Right atrium auricular region (tissue), 2 donors: Measurements from ENCODE around the gene SIRT1. TPM values are rescaled to one million over a fixed set of nuclear protein-coding genes. Genes with fewer than 3 reads are reported as not detected.
A peak's percentile ranks its signal among the peaks of the same experiment; 100 is the strongest.
"Not testable (repeated sequence)": the region's sequence is repeated elsewhere in the genome, so short reads cannot be mapped to it uniquely, and the experiment has no call there.

Experiments used
- DNase-seq: peaks from one replicate; pipeline ENCODE4 v3.0.0-alpha.2; 2019; ENCODE audit warnings: low spot score
- H3K27ac ChIP-seq, 2 donors: fragments of 200-600 bp; sonication (generic); 1 replicate in 1 of 2; 2 replicates in 1 of 2; pipeline ENCODE4 v1.5.1; 2016 to 2019
- H3K27me3 ChIP-seq, 2 donors: fragments of 200-600 bp; sonication (generic); one replicate each; pipeline versions ENCODE4 v1.5.1 to v1.6.0; 2017 to 2019
- H3K36me3 ChIP-seq: fragments of 200-600 bp; sonication (generic); one replicate; pipeline ENCODE4 v1.5.1; 2016
- H3K4me1 ChIP-seq, 2 donors: fragments of 200-600 bp; sonication (generic); one replicate each; pipeline versions ENCODE4 v1.5.1 to v1.6.0; 2017 to 2019
- H3K4me3 ChIP-seq, 2 donors: fragments of 200-600 bp; sonication (generic); 1 replicate in 1 of 2; 2 replicates in 1 of 2; pipeline ENCODE4 v1.5.1; 2017 to 2019; ENCODE audit warnings: mild to moderate bottlenecking in 1 of 2, moderate library complexity in 1 of 2
- H3K9me3 ChIP-seq, 2 donors: fragments of 200-600 bp; sonication (generic); one replicate each; pipeline ENCODE4 v1.5.1; 2019
- total RNA-seq, 2 donors: library from RNA; depleted of rRNA; stranded (reverse); fragments of >200 nt; gene quantifications; one replicate each; pipeline ENCODE4 v1.1.0, GENCODE V29; 2016
- TF ChIP-seq, protein P1 (sequence below), 2 donors: fragments of 200-600 bp; sonication (generic); IDR thresholded peaks; one replicate each; pipeline ENCODE4 v1.5.1; 2019; ENCODE audit warnings: antibody characterized with exemption in 2 of 2

SIRT1 gene
- total RNA-seq, 2 donors from 2014 or later, result 10.4 to 12.1 TPM

DNA sequence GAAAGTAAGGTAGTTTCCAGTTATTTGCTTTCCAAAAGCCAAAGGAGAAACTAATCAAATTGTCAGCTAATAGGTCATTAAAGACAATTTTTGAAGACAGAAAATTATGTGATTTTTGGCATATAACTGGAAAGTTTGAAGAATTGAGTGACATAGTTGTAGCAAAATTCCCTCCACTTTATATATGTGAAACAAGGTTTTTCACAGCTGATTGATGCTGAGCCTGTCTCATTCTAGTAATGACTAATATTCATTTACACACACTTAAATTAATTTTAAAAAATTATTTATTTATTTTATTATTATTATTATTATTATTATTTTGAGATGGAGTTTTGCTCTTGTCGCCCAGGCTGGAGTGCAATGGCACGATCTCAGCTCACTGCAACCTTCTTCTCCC lies 16.3 kb upstream of the SIRT1 start:
- Histone ChIP-seq H3K4me1 (no peaks in the 10 kb centered on the region), H3K36me3 (no peaks in the 10 kb centered on the region), H3K27me3 (no peaks in the 10 kb centered on the region), H3K9me3 (no peaks in the 10 kb centered on the region), H3K4me3 (no peak overlapping the region), H3K27ac (no peak overlapping the region)
- no peak for DNase-seq
- TF ChIP-seq, protein P1, sequence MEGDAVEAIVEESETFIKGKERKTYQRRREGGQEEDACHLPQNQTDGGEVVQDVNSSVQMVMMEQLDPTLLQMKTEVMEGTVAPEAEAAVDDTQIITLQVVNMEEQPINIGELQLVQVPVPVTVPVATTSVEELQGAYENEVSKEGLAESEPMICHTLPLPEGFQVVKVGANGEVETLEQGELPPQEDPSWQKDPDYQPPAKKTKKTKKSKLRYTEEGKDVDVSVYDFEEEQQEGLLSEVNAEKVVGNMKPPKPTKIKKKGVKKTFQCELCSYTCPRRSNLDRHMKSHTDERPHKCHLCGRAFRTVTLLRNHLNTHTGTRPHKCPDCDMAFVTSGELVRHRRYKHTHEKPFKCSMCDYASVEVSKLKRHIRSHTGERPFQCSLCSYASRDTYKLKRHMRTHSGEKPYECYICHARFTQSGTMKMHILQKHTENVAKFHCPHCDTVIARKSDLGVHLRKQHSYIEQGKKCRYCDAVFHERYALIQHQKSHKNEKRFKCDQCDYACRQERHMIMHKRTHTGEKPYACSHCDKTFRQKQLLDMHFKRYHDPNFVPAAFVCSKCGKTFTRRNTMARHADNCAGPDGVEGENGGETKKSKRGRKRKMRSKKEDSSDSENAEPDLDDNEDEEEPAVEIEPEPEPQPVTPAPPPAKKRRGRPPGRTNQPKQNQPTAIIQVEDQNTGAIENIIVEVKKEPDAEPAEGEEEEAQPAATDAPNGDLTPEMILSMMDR (IDR thresholded peaks at IDR 0.05), result no peak

DNA sequence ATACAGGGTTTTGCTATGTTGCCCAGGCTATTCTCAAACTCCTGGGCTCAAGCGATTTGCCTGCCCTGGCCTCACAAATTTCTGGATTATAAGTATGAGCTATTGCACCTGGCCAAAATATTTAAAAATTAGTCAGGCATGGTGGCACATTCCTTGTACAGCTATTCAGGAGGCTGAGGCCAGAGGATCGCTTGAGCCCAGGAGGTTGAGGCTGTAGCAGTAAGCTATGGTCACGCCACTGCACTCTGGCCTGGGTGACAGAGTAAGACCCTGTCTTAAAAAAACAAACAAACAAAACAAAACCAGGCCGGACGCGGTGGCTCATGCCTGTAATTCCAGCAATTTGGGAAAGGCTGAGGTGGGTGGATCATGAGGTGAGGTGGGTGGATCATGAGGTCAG lies 14.5 kb upstream of the SIRT1 start:
- Histone ChIP-seq H3K4me1 (no peaks in the 10 kb centered on the region), H3K27ac (no peak overlapping the region), H3K27me3 (no peaks in the 10 kb centered on the region), H3K36me3 (no peaks in the 10 kb centered on the region), H3K4me3 (no peak overlapping the region), H3K9me3 (no peaks in the 10 kb centered on the region)
- TF ChIP-seq, protein P1 (IDR thresholded peaks at IDR 0.05), result no peak
- DNase-seq, result no peak

- H3K27me3 ChIP-seq, result no peaks in the 10 kb centered on the region
- no peak for DNase-seq
- no peaks in the 10 kb centered on the region for H3K4me1 ChIP-seq
- no peak overlapping the region for H3K4me3 ChIP-seq
- H3K36me3 ChIP-seq, result no peaks in the 10 kb centered on the region
- no peak overlapping the region for H3K27ac ChIP-seq
- TF ChIP-seq, protein P1 (IDR thresholded peaks at IDR 0.05), result no peak
- no peaks in the 10 kb centered on the region for H3K9me3 ChIP-seq
Measured at GRCh38 chr10:67875340-67876238, 8.9 kb upstream of the SIRT1 start.

- not testable (repeated sequence) for H3K27ac ChIP-seq, H3K4me1 ChIP-seq, DNase-seq, H3K9me3 ChIP-seq, H3K36me3 ChIP-seq, H3K4me3 ChIP-seq, H3K27me3 ChIP-seq
Measured at GRCh38 chr10:67877421-67877820, 7.0 kb upstream of the SIRT1 start.

GRCh38 chr10:67878133-67878532 lies 6.3 kb upstream of the SIRT1 start:
- Histone ChIP-seq H3K4me1 (no peaks in the 10 kb centered on the region), H3K4me3 (no peak overlapping the region), H3K27ac (no peak overlapping the region), H3K36me3 (no peaks in the 10 kb centered on the region), H3K27me3 (no peaks in the 10 kb centered on the region), H3K9me3 (no peaks in the 10 kb centered on the region)
- TF ChIP-seq, protein P1 (IDR thresholded peaks at IDR 0.05), result no peak
- DNase-seq, result no peak

- Histone ChIP-seq H3K36me3 (peaks cover 14% of the 10 kb centered on the region), H3K4me3 (peak overlapping the region; percentile 77 to 82), H3K9me3 (no peaks in the 10 kb centered on the region), H3K27ac (peak overlapping the region; percentile 89 to 94), H3K4me1 (peaks cover 0 to 19% of the 10 kb centered on the region in 2 donors), H3K27me3 (no peaks in the 10 kb centered on the region)
- TF ChIP-seq, protein P1 (IDR thresholded peaks at IDR 0.05), result no peak
- DNase-seq, result no peak
Measured at GRCh38 chr10:67883710-67884312, 645 bp upstream of the SIRT1 start.
